Right cardiac atrium (tissue), 5 donors: ENCODE results near the gene TFDP2. TPM values are rescaled to one million over a fixed set of nuclear protein-coding genes. Genes with fewer than 3 reads are reported as not detected.

Experiments
- ATAC-seq, 2 donors: fragments of 200-7000 bp; cut with Tn5 transposase; one replicate each; pipeline versions ENCODE4 v1.8.0 to v1.9.1; 2020; ENCODE audit warnings: moderate library complexity in 2 of 2, mild to moderate bottlenecking in 1 of 2
- DNase-seq, 3 donors: peaks; one replicate each; pipeline ENCODE4 v3.0.0-alpha.2; 2020
- H3K27ac ChIP-seq: one replicate; pipeline ENCODE4 v1.5.1; 2013; ENCODE audit warnings: mild to moderate bottlenecking, low read length, control low read depth, moderate library complexity
- H3K27me3 ChIP-seq: one replicate; pipeline ENCODE4 v1.6.1; 2013; ENCODE audit not compliant: control insufficient read depth, insufficient read depth
- H3K4me1 ChIP-seq: one replicate; pipeline ENCODE4 v1.6.1; 2013; ENCODE audit warnings: low read length; ENCODE audit not compliant: control insufficient read depth, insufficient read depth
- H3K4me3 ChIP-seq: one replicate; pipeline ENCODE4 v1.5.1; 2013; ENCODE audit warnings: low read length, control low read depth
- H3K9me3 ChIP-seq: one replicate; pipeline ENCODE4 v1.6.1; 2013; ENCODE audit warnings: low read length; ENCODE audit not compliant: control insufficient read depth
- WGBS: extraction: QIAGEN DNeasy Blood & Tissue Kit; methylation state at CpG from one replicate; pipeline ENCODE4 v1.1.7; 2013; 5-methylcytosine and 5-hydroxymethylcytosine counted together
- intact Hi-C, 4 donors: fragments of 100-400 bp; cut with DNase I; formaldehyde crosslinking; loops; one replicate each; pipeline versions ENCODE4 v1.11.0 to v1.14.0; 2022 to 2023
- polyA plus RNA-seq: library from polyadenylated mRNA; stranded (reverse); fragments of 200-250 nt; gene quantifications from one replicate; pipeline ENCODE4 v1.2.3, GENCODE V29; 2013
- total RNA-seq, 4 donors: library from RNA; stranded (reverse); fragmentation: NEBNext Ultra II Directional; extraction: Animal tissue kit (Norgen Biotek cat#: 25700); gene quantifications; one replicate each; pipeline ENCODE4 v1.2.1, GENCODE V29; 2021
- donor health status: healthy with polysubstance abuse.
- donor health status: DM: no; HTN: yes; CAD: no.
- donor health status: DM: no; HTN: no; CAD: no.
- donor health status: DM: no; HTN: yes; CAD: no; lungs with severe emphysema.
- donor health status: DM: yes; HTN: yes; CAD: no.

TFDP2 gene
- total and polyA plus RNA-seq, 5 donors: 21.5 to 70.8 (median 46.8) TPM

- no peaks in the 10 kb centered on the region for H3K27me3 ChIP-seq
- no peaks in the 10 kb centered on the region for H3K4me1 ChIP-seq
- ATAC-seq (no peak), DNase-seq (no peak)
- H3K27ac ChIP-seq: no peak overlapping the region
- intact Hi-C loops: no loop called here
- no peaks in the 10 kb centered on the region for H3K9me3 ChIP-seq
- no peak overlapping the region for H3K4me3 ChIP-seq
- 94% methylated on average over 3 of the region's 3 CpGs for WGBS
Observed at GRCh38 chr3:142035308-142035922, 113.9 kb downstream of the TFDP2 start.

GRCh38 chr3:142033292-142033691 lies 116.1 kb downstream of the TFDP2 start:
- no peak overlapping the region for H3K4me3 ChIP-seq
- intact Hi-C loops: no loop called here
- no peaks in the 10 kb centered on the region for H3K4me1 ChIP-seq
- no peaks in the 10 kb centered on the region for H3K27me3 ChIP-seq
- no peaks in the 10 kb centered on the region for H3K9me3 ChIP-seq
- no peak overlapping the region for H3K27ac ChIP-seq
- DNase-seq: no peak
- ATAC-seq: no peak
- 93% methylated on average over 4 of the region's 4 CpGs for WGBS

GRCh38 chr3:142031575-142031974 lies 117.8 kb downstream of the TFDP2 start:
- H3K27me3 ChIP-seq: no peaks in the 10 kb centered on the region
- no peaks in the 10 kb centered on the region for H3K9me3 ChIP-seq
- DNase-seq: no peak
- no peaks in the 10 kb centered on the region for H3K4me1 ChIP-seq
- no peak for ATAC-seq
- no peak overlapping the region for H3K27ac ChIP-seq
- intact Hi-C loops: no loop called here
- no peak overlapping the region for H3K4me3 ChIP-seq

GRCh38 chr3:142029791-142030190 lies 119.6 kb downstream of the TFDP2 start:
- intact Hi-C loops: no loop called here
- no peak overlapping the region for H3K27ac ChIP-seq
- no peak for ATAC-seq

GRCh38 chr3:142029052-142029642 lies 120.2 kb downstream of the TFDP2 start:
- Histone ChIP-seq H3K4me1 (no peaks in the 10 kb centered on the region), H3K9me3 (no peaks in the 10 kb centered on the region), H3K4me3 (no peak overlapping the region), H3K27ac (peak overlapping the region; percentile 6), H3K27me3 (no peaks in the 10 kb centered on the region)
- whole genome bisulfite sequencing: 21% methylated on average over 3 of the region's 3 CpGs
- intact Hi-C loops: no loop called here
- ATAC-seq (peak; percentile 38 to 39), DNase-seq (no peak)

More at GRCh38 chr3:142029791-142030190, 119.6 kb downstream of the TFDP2 start:
- no peak overlapping the region for H3K4me3 ChIP-seq
- no peak for DNase-seq
- no peaks in the 10 kb centered on the region for H3K27me3 ChIP-seq
- no peaks in the 10 kb centered on the region for H3K4me1 ChIP-seq
- 66% methylated on average over 5 of the region's 5 CpGs for WGBS
- H3K9me3 ChIP-seq: no peaks in the 10 kb centered on the region

- WGBS: 7% methylated on average over 4 of the region's 4 CpGs
- DNase-seq: no peak
- ATAC-seq: peak; percentile 81 to 89
- Histone ChIP-seq H3K9me3 (no peaks in the 10 kb centered on the region), H3K27me3 (no peaks in the 10 kb centered on the region), H3K4me3 (peak overlapping the region; percentile 97), H3K27ac (no peak overlapping the region), H3K4me1 (no peaks in the 10 kb centered on the region)
- intact Hi-C loops: no loop called here
Observed at GRCh38 chr3:142028243-142028777, 121.0 kb downstream of the TFDP2 start.

- Histone ChIP-seq H3K9me3 (no peaks in the 10 kb centered on the region), H3K4me3 (peak overlapping the region; percentile 97), H3K27ac (no peak overlapping the region), H3K27me3 (no peaks in the 10 kb centered on the region), H3K4me1 (no peaks in the 10 kb centered on the region)
- 3% methylated on average over 2 of the region's 2 CpGs for WGBS
- intact Hi-C loops: no loop called here
- ATAC-seq (peak; percentile 69 to 80), DNase-seq (no peak)
Observed at GRCh38 chr3:142027735-142028134, 121.6 kb downstream of the TFDP2 start.

- DNase-seq (no peak), ATAC-seq (no peak)
- no peaks in the 10 kb centered on the region for H3K9me3 ChIP-seq
- WGBS: 9% methylated on average over 3 of the region's 3 CpGs
- intact Hi-C loops: no loop called here
- no peaks in the 10 kb centered on the region for H3K4me1 ChIP-seq
- no peak overlapping the region for H3K27ac ChIP-seq
- no peaks in the 10 kb centered on the region for H3K27me3 ChIP-seq
- peak overlapping the region; percentile 97 for H3K4me3 ChIP-seq
Observed at GRCh38 chr3:142027300-142027699, 122.0 kb downstream of the TFDP2 start.

- Histone ChIP-seq H3K27ac (no peak overlapping the region), H3K4me3 (no peak overlapping the region), H3K4me1 (no peaks in the 10 kb centered on the region), H3K9me3 (no peaks in the 10 kb centered on the region), H3K27me3 (no peaks in the 10 kb centered on the region)
- intact Hi-C loops: no loop called here
- WGBS: 84% methylated on average over 2 of the region's 2 CpGs
- ATAC-seq (no peak), DNase-seq (no peak)
Observed at GRCh38 chr3:142026333-142026732, 123.0 kb downstream of the TFDP2 start.

- WGBS: 87% methylated on average over 1 of the region's 1 CpG
- Histone ChIP-seq H3K27me3 (no peaks in the 10 kb centered on the region), H3K27ac (no peak overlapping the region), H3K4me3 (no peak overlapping the region), H3K9me3 (no peaks in the 10 kb centered on the region), H3K4me1 (peaks cover 4% of the 10 kb centered on the region)
- intact Hi-C loops: no loop called here
- ATAC-seq (peak; percentile 39 to 57), DNase-seq (no peak)
Observed at GRCh38 chr3:142022381-142022780, 127.0 kb downstream of the TFDP2 start.

GRCh38 chr3:142021127-142021526 lies 128.2 kb downstream of the TFDP2 start:
- H3K4me3 ChIP-seq: no peak overlapping the region
- intact Hi-C loops: no loop called here
- no peaks in the 10 kb centered on the region for H3K9me3 ChIP-seq
- H3K27me3 ChIP-seq: no peaks in the 10 kb centered on the region
- H3K27ac ChIP-seq: no peak overlapping the region
- 38% methylated on average over 2 of the region's 2 CpGs for WGBS
- DNase-seq (no peak), ATAC-seq (peak; percentile 59 to 73)
- peaks cover 4% of the 10 kb centered on the region for H3K4me1 ChIP-seq
